Neuronal stem cell (in vitro differentiated cells): Measurements from ENCODE around the gene RASA2.

Experiments used
- DNase-seq: peaks from one replicate; pipeline ENCODE4 v3.0.0-alpha.2; 2013; ENCODE audit warnings: low spot score
- H2AFZ ChIP-seq: one replicate; pipeline ENCODE4 v1.6.1; 2013; ENCODE audit warnings: mild to moderate bottlenecking, low read length, inconsistent platforms
- H2AK5ac ChIP-seq: 2 replicates; pipeline ENCODE4 v1.6.1; 2013; ENCODE audit warnings: low read depth, mild to moderate bottlenecking, inconsistent platforms, low read length, moderate library complexity, mixed read lengths
- H2BK120ac ChIP-seq: 2 replicates; pipeline ENCODE4 v1.6.1; 2013; ENCODE audit warnings: low read depth, mild to moderate bottlenecking, inconsistent platforms, low read length, moderate library complexity, mixed read lengths
- H2BK12ac ChIP-seq: one replicate; pipeline ENCODE4 v1.6.1; 2013; ENCODE audit warnings: low read length, inconsistent platforms
- H2BK15ac ChIP-seq: 2 replicates; pipeline ENCODE4 v1.6.1; 2013; ENCODE audit warnings: mild to moderate bottlenecking, low read length, inconsistent platforms, mixed read lengths
- H2BK5ac ChIP-seq: one replicate; pipeline ENCODE4 v1.6.1; 2013; ENCODE audit warnings: inconsistent platforms, mild to moderate bottlenecking, low read length, moderate library complexity
- H3K14ac ChIP-seq: one replicate; pipeline ENCODE4 v1.6.1; 2013; ENCODE audit warnings: low read length, inconsistent platforms
- H3K18ac ChIP-seq: 2 replicates; pipeline ENCODE4 v1.6.1; 2013; ENCODE audit warnings: low read length, inconsistent platforms
- H3K23ac ChIP-seq: 2 replicates; pipeline ENCODE4 v1.6.1; 2013; ENCODE audit warnings: low read depth, mild to moderate bottlenecking, mixed read lengths, low read length, inconsistent platforms; ENCODE audit not compliant: poor library complexity
- H3K27ac ChIP-seq: replicated peaks from 3 replicates; pipeline ENCODE4 v1.5.1; 2013; ENCODE audit warnings: low read length, inconsistent platforms
- H3K27me3 ChIP-seq, 3 experiments: 2 replicates each; pipeline ENCODE4 v1.6.1; 2013; ENCODE audit warnings: low read length in 3 of 3, mild to moderate bottlenecking in 2 of 3, inconsistent platforms in 1 of 3, low read depth in 1 of 3, mixed read lengths in 1 of 3, moderate library complexity in 1 of 3; ENCODE audit not compliant: control insufficient read depth in 3 of 3, insufficient read depth in 3 of 3
- H3K36me3 ChIP-seq, 2 donors: replicated peaks in 1 of 2; 2 replicates each; pipeline ENCODE4 v1.6.1; 2013; ENCODE audit warnings: low read length in 2 of 2; ENCODE audit not compliant: control insufficient read depth in 2 of 2, insufficient read depth in 2 of 2
- H3K4ac ChIP-seq: 2 replicates; pipeline ENCODE4 v1.6.1; 2013; ENCODE audit warnings: inconsistent platforms, mild to moderate bottlenecking, low read length, moderate library complexity
- H3K4me1 ChIP-seq, 2 donors: 1 replicate in 1 of 2; 2 replicates in 1 of 2; pipeline ENCODE4 v1.6.1; 2013; ENCODE audit warnings: low read length in 2 of 2, low read depth in 1 of 2; ENCODE audit not compliant: control insufficient read depth in 2 of 2, insufficient read depth in 1 of 2
- H3K4me2 ChIP-seq: one replicate; pipeline ENCODE4 v1.6.1; 2013; ENCODE audit warnings: mild to moderate bottlenecking, low read length, inconsistent platforms; ENCODE audit not compliant: insufficient read depth, poor library complexity, severe bottlenecking
- H3K4me3 ChIP-seq, 2 donors: 2 replicates each; pipeline ENCODE4 v1.5.1; 2013; ENCODE audit warnings: low read length in 2 of 2, mild to moderate bottlenecking in 2 of 2, inconsistent platforms in 1 of 2, moderate library complexity in 1 of 2
- H3K79me1 ChIP-seq: one replicate; pipeline ENCODE4 v1.6.1; 2013; ENCODE audit warnings: low read depth, mild to moderate bottlenecking, inconsistent platforms, low read length, moderate library complexity
- H3K9ac ChIP-seq: one replicate; pipeline ENCODE4 v1.6.1; 2013; ENCODE audit warnings: mild to moderate bottlenecking, low read depth, low read length, inconsistent platforms; ENCODE audit not compliant: poor library complexity
- H3K9me3 ChIP-seq, 2 donors: replicated peaks in 1 of 2; 2 replicates each; pipeline versions ENCODE3 to v1.6.1; 2013; ENCODE audit warnings: low read length in 2 of 2, mild to moderate bottlenecking in 2 of 2, inconsistent platforms in 1 of 2, low read depth in 1 of 2, mixed read lengths in 1 of 2, moderate library complexity in 1 of 2; ENCODE audit not compliant: control insufficient read depth in 2 of 2, insufficient read depth in 1 of 2
- H4K8ac ChIP-seq: one replicate; pipeline ENCODE4 v1.6.1; 2013; ENCODE audit warnings: low read depth, mild to moderate bottlenecking, inconsistent platforms, low read length, moderate library complexity
- H4K91ac ChIP-seq: one replicate; pipeline ENCODE4 v1.6.1; 2013; ENCODE audit warnings: low read length, low read depth, mild to moderate bottlenecking, inconsistent platforms; ENCODE audit not compliant: poor library complexity
- WGBS, 2 donors: extraction: QIAGEN DNeasy Blood & Tissue Kit; methylation state at CpG; one replicate each; pipeline ENCODE4 v1.1.7; 2013; ENCODE audit warnings: missing lambda C conversion rate in 2 of 2, mixed read lengths in 1 of 2; ENCODE audit not compliant: insufficient read length in 2 of 2, insufficient replicate concordance in 1 of 2; ENCODE audit errors: extremely low coverage in 2 of 2; 5-methylcytosine and 5-hydroxymethylcytosine counted together

Gene RASA2

DNA sequence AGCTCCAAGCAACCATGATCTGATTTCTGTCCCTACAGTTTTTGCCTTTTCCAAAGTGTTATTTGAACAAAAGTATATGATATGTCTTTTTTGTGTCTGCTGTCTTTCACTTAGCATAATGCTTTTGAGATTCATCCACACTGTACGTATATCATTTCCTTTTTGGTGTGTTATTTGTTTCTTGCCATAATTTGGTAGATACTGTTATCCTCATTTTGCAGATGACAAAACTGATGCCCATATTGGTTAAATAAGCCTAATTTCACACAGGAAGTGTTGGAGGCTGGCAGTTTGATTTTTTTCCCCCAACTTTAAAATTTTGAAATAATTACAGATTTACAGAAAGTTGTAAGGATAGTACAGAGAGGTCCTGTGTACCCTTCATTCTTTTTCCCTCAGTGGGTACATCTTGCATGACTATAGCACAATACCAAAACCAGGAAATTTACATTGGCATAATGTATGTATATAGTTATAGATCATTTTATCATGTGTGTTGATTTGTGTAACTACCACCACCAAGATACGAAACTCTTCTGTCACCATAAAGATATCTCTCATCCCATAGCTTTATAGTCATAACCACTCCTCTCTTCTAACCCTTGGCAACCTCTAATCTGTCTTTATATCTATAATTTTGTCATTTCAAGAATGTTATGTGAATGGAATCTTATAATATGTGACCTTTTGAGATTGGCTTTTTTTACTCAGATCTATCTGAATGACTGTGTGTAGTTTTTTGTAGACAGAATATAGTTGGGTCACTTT is 55.6 kb downstream of the RASA2 start:
- Histone ChIP-seq H3K4me1 (no peaks in the 10 kb centered on the region), H3K23ac (no peak overlapping the region), H3K27ac (no peak overlapping the region), H3K4me3 (no peak overlapping the region), H3K9ac (no peak overlapping the region), H3K27me3 (no peaks in the 10 kb centered on the region), H3K4me2 (no peak overlapping the region), H2BK15ac (no peak overlapping the region), H3K36me3 (peaks cover 2 to 56% of the 10 kb centered on the region in 2 donors), H2BK5ac (no peak overlapping the region), H3K14ac (no peak overlapping the region), H2BK120ac (no peak overlapping the region), H3K18ac (no peak overlapping the region), H3K9me3 (peaks cover 2 to 37% of the 10 kb centered on the region in 2 donors), H2AK5ac (no peak overlapping the region), H2AFZ (no peak overlapping the region), H3K4ac (no peak overlapping the region), H2BK12ac (no peak overlapping the region), H3K79me1 (no peaks in the 10 kb centered on the region), H4K8ac (no peak overlapping the region), H4K91ac (no peak overlapping the region)
- DNase-seq, result no peak
- WGBS, 2 donors, result no CpG with 5 or more reads among the region's 2 CpGs

DNA sequence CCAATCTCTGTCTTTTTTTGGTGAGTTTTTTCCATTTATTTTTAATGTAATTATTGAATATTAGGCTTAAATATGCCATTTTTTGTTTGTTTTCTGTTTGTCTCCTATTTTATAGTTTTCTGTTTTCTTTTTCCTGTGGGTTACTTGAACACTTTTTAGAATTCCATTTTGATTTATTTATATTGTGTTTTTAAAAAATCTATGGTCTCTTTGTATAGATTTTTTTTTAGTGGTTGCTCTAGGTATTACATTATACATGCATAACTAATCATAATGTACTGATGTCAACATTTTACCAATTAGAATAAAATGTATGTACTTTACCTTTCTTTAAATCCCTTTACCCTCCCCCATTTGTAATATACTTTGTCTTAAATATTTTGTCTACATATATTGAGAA is 56.2 kb downstream of the RASA2 start:
- H3K36me3 ChIP-seq, result peaks cover 2 to 51% of the 10 kb centered on the region in 2 donors

DNA sequence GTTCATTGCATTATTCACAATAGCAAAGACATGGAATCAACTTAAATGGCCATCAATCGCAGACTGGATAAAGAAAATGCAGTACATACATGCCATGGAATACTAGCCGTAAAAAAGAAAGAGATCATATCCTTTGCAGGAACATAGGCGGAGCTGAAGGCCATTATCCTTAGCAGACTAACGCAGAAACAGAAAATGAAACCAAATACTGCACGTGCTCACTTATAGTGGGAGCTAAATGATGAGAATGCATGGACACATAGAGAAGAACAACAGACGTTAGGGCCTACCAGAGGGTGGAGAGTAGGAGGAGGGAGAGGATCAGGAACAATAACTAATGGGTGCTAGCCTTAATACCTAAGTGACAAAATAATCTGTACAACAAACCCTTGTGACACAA is 57.9 kb downstream of the RASA2 start:
- no peak overlapping the region for H2AFZ ChIP-seq
- no peak overlapping the region for H3K27ac ChIP-seq
- H2AK5ac ChIP-seq, result no peak overlapping the region
- H3K23ac ChIP-seq, result no peak overlapping the region
- H2BK120ac ChIP-seq, result no peak overlapping the region
- H4K91ac ChIP-seq, result no peak overlapping the region
- no peak overlapping the region for H2BK5ac ChIP-seq
- no peak overlapping the region for H3K4me3 ChIP-seq
- no peak overlapping the region for H3K14ac ChIP-seq
- no peaks in the 10 kb centered on the region for H3K79me1 ChIP-seq
- H2BK15ac ChIP-seq, result no peak overlapping the region
- no peaks in the 10 kb centered on the region for H3K27me3 ChIP-seq
- H3K18ac ChIP-seq, result no peak overlapping the region
- H3K36me3 ChIP-seq, result peaks cover 2 to 60% of the 10 kb centered on the region in 2 donors
- H3K4me1 ChIP-seq, result no peaks in the 10 kb centered on the region
- H3K9ac ChIP-seq, result no peak overlapping the region
- WGBS, 2 donors, result no CpG with 5 or more reads among the region's 6 CpGs
- no peak overlapping the region for H3K4me2 ChIP-seq
- no peak overlapping the region for H3K4ac ChIP-seq
- DNase-seq, result no peak
- peaks cover 2 to 55% of the 10 kb centered on the region in 2 donors for H3K9me3 ChIP-seq
- no peak overlapping the region for H2BK12ac ChIP-seq
- no peak overlapping the region for H4K8ac ChIP-seq

More for the DNA sequence above, 56.2 kb downstream of the RASA2 start:
- no peak overlapping the region for H3K23ac ChIP-seq
- no peak overlapping the region for H3K18ac ChIP-seq
- no peaks in the 10 kb centered on the region for H3K4me1 ChIP-seq
- H2AFZ ChIP-seq, result no peak overlapping the region
- H3K79me1 ChIP-seq, result no peaks in the 10 kb centered on the region
- no peaks in the 10 kb centered on the region for H3K27me3 ChIP-seq
- H3K4me3 ChIP-seq, result no peak overlapping the region
- H2BK5ac ChIP-seq, result no peak overlapping the region
- H3K14ac ChIP-seq, result no peak overlapping the region
- DNase-seq, result no peak
- no peak overlapping the region for H4K91ac ChIP-seq
- H3K4ac ChIP-seq, result no peak overlapping the region
- H2BK12ac ChIP-seq, result no peak overlapping the region
- H4K8ac ChIP-seq, result no peak overlapping the region
- peaks cover 2 to 43% of the 10 kb centered on the region in 2 donors for H3K9me3 ChIP-seq
- no peak overlapping the region for H3K4me2 ChIP-seq
- H2BK120ac ChIP-seq, result no peak overlapping the region
- H2AK5ac ChIP-seq, result no peak overlapping the region
- H3K27ac ChIP-seq, result no peak overlapping the region
- no peak overlapping the region for H2BK15ac ChIP-seq
- no peak overlapping the region for H3K9ac ChIP-seq

DNA sequence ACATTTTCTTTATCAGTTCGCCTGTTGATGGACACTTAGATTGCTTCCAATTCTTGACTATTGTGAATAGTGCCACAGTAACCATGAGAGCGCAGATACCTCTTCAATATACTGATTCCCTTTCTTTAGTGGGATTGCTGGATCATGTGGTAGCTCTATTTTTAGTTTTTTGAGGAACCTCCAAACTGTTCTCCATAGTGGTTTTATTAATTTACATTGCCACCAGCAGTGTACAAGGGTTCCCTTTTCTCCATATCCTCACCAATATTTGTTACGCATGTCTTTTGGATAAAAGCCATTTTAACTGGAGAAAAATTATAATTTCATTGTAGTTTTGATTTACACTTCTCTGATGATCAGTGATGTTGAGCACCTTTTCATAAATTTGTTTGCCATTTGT is 59.3 kb downstream of the RASA2 start:
- Histone ChIP-seq H2AFZ (no peak overlapping the region), H3K4me1 (no peaks in the 10 kb centered on the region), H3K79me1 (no peaks in the 10 kb centered on the region), H3K4ac (no peak overlapping the region), H3K18ac (no peak overlapping the region), H3K14ac (no peak overlapping the region), H3K9ac (no peak overlapping the region), H4K91ac (no peak overlapping the region), H3K23ac (no peak overlapping the region), H3K27me3 (no peaks in the 10 kb centered on the region), H2BK5ac (no peak overlapping the region), H3K36me3 (peaks cover 4 to 57% of the 10 kb centered on the region in 2 donors), H3K4me2 (no peak overlapping the region), H2AK5ac (no peak overlapping the region), H2BK12ac (no peak overlapping the region), H2BK120ac (no peak overlapping the region), H3K9me3 (peaks cover 2 to 62% of the 10 kb centered on the region in 2 donors), H3K27ac (no peak overlapping the region), H4K8ac (no peak overlapping the region), H3K4me3 (no peak overlapping the region), H2BK15ac (no peak overlapping the region)
- no CpG with 5 or more reads among the region's 3 CpGs for WGBS, 2 donors
- no peak for DNase-seq
